ENCODE results near the gene MREG. TPM values are rescaled to one million over a fixed set of nuclear protein-coding genes. Genes with fewer than 3 reads are reported as not detected.

MREG gene
- total RNA-seq, 1 donor from 2014 or later = 11.9 TPM

- no peak for DNase-seq (ENCODE audit: low spot score in 2 of 2, unreplicated experiment in 2 of 2)
- no peak for TF ChIP-seq CTCF (IDR thresholded peaks at IDR 0.05; ENCODE audit: unreplicated experiment)
- Mint-ChIP-seq H3K4me1 (peaks cover 11% of the 10 kb centered on the region), H3K27ac (no peak overlapping the region), H3K27me3 (ENCODE audit: low read depth) (no peaks in the 10 kb centered on the region), H3K36me3 (no peaks in the 10 kb centered on the region), H3K4me3 (no peak overlapping the region), H3K9me3 (no peaks in the 10 kb centered on the region)
Observed at GRCh38 chr2:216004697-216005283, 8.6 kb downstream of the MREG start.

- no peaks in the 10 kb centered on the region for H3K9me3 Mint-ChIP-seq
Observed at GRCh38 chr2:216003876-216004696, 9.3 kb downstream of the MREG start.

GRCh38 chr2:216002693-216003092 lies 10.7 kb downstream of the MREG start:
- no peaks in the 10 kb centered on the region for H3K9me3 Mint-ChIP-seq
- peaks cover 11% of the 10 kb centered on the region for H3K4me1 Mint-ChIP-seq
- no peaks in the 10 kb centered on the region for H3K27me3 Mint-ChIP-seq (ENCODE audit: low read depth)
- no peak overlapping the region for H3K4me3 Mint-ChIP-seq
- no peak for TF ChIP-seq CTCF (IDR thresholded peaks at IDR 0.05; ENCODE audit: unreplicated experiment)
- DNase-seq (ENCODE audit: low spot score in 2 of 2, unreplicated experiment in 2 of 2) = no peak
- peaks cover under 1% of the 10 kb centered on the region for H3K36me3 Mint-ChIP-seq
- peak overlapping the region; percentile 36 for H3K27ac Mint-ChIP-seq

More at GRCh38 chr2:216003876-216004696, 9.3 kb downstream of the MREG start:
- no peak overlapping the region for H3K27ac Mint-ChIP-seq
- H3K4me1 Mint-ChIP-seq = peaks cover 11% of the 10 kb centered on the region
- no peaks in the 10 kb centered on the region for H3K27me3 Mint-ChIP-seq (ENCODE audit: low read depth)
- no peak overlapping the region for H3K4me3 Mint-ChIP-seq
- H3K36me3 Mint-ChIP-seq = no peaks in the 10 kb centered on the region
- DNase-seq (ENCODE audit: low spot score in 2 of 2, unreplicated experiment in 2 of 2) = no peak
- TF ChIP-seq CTCF (IDR thresholded peaks at IDR 0.05; ENCODE audit: unreplicated experiment) = no peak

- TF ChIP-seq CTCF (IDR thresholded peaks at IDR 0.05; ENCODE audit: unreplicated experiment) = no peak
- peaks cover 11% of the 10 kb centered on the region for H3K4me1 Mint-ChIP-seq
- DNase-seq (ENCODE audit: low spot score in 2 of 2, unreplicated experiment in 2 of 2) = no peak
- H3K27ac Mint-ChIP-seq = peak overlapping the region; percentile 36
- peaks cover 3% of the 10 kb centered on the region for H3K36me3 Mint-ChIP-seq
- no peaks in the 10 kb centered on the region for H3K9me3 Mint-ChIP-seq
- H3K4me3 Mint-ChIP-seq = no peak overlapping the region
- H3K27me3 Mint-ChIP-seq (ENCODE audit: low read depth) = no peaks in the 10 kb centered on the region
Observed at GRCh38 chr2:216002101-216002678, 11.2 kb downstream of the MREG start.

- no peak for TF ChIP-seq CTCF (IDR thresholded peaks at IDR 0.05; ENCODE audit: unreplicated experiment)
- Mint-ChIP-seq H3K27ac (no peak overlapping the region), H3K4me3 (no peak overlapping the region), H3K4me1 (peaks cover 10% of the 10 kb centered on the region), H3K27me3 (ENCODE audit: low read depth) (no peaks in the 10 kb centered on the region), H3K9me3 (no peaks in the 10 kb centered on the region), H3K36me3 (peaks cover 3% of the 10 kb centered on the region)
- no peak for DNase-seq (ENCODE audit: low spot score in 2 of 2, unreplicated experiment in 2 of 2)
Observed at GRCh38 chr2:216001216-216002100, 11.9 kb downstream of the MREG start.

Data from mesothelial cell of epicardium (in vitro differentiated cells).